CD4-positive, alpha-beta T cell treated with Interleukin-21 for 1 hour (primary cell): ENCODE data around the gene SLC2A13.
"Not testable (repeated sequence)": the region's sequence is repeated elsewhere in the genome, so short reads cannot be mapped to it uniquely, and the experiment has no call there.

Experiments used
- DNase-seq: peaks from one replicate; pipeline ENCODE4 v3.0.0-alpha.2; 2020

SLC2A13 gene

GRCh38 chr12:39922598-39922997 is 183.3 kb downstream of the SLC2A13 start:
- not testable (repeated sequence) for DNase-seq

GRCh38 chr12:39920647-39921046 is 185.2 kb downstream of the SLC2A13 start:
- DNase-seq = no peak

- no peak for DNase-seq
These were observed 185.7 kb downstream of the SLC2A13 start for GRCh38 chr12:39920222-39920621.

- no peak for DNase-seq
These were observed 186.1 kb downstream of the SLC2A13 start for GRCh38 chr12:39919790-39920189.

GRCh38 chr12:39915249-39915648 is 190.6 kb downstream of the SLC2A13 start:
- DNase-seq = no peak

GRCh38 chr12:39912211-39912980 is 193.5 kb downstream of the SLC2A13 start:
- DNase-seq = no peak

- DNase-seq = no peak
These were observed 199.6 kb downstream of the SLC2A13 start for GRCh38 chr12:39906237-39906636.

GRCh38 chr12:39905152-39905551 is 200.7 kb downstream of the SLC2A13 start:
- no peak for DNase-seq

GRCh38 chr12:39902821-39903220 is 203.1 kb downstream of the SLC2A13 start:
- no peak for DNase-seq

- no peak for DNase-seq
These were observed 208.6 kb downstream of the SLC2A13 start for GRCh38 chr12:39897315-39897714.

GRCh38 chr12:39893388-39893787 is 212.5 kb downstream of the SLC2A13 start:
- DNase-seq = not testable (repeated sequence)

- no peak for DNase-seq
These were observed 213.7 kb downstream of the SLC2A13 start for GRCh38 chr12:39892146-39892545.

- DNase-seq = no peak
These were observed 218.0 kb downstream of the SLC2A13 start for GRCh38 chr12:39887856-39888255.

- no peak for DNase-seq
These were observed 219.8 kb downstream of the SLC2A13 start for GRCh38 chr12:39886106-39886505.

GRCh38 chr12:39884616-39885125 is 221.2 kb downstream of the SLC2A13 start:
- no peak for DNase-seq

GRCh38 chr12:39883411-39883810 is 222.5 kb downstream of the SLC2A13 start:
- DNase-seq = no peak

- no peak for DNase-seq
These were observed 227.1 kb downstream of the SLC2A13 start for GRCh38 chr12:39878753-39879152.

- DNase-seq = no peak
These were observed 230.2 kb downstream of the SLC2A13 start for GRCh38 chr12:39875721-39876120.

- DNase-seq = no peak
These were observed 231.1 kb downstream of the SLC2A13 start for GRCh38 chr12:39874785-39875184.

- no peak for DNase-seq
These were observed 232.8 kb downstream of the SLC2A13 start for GRCh38 chr12:39873065-39873464.

GRCh38 chr12:39872425-39872824 is 233.5 kb downstream of the SLC2A13 start:
- no peak for DNase-seq

- DNase-seq = no peak
These were observed 237.6 kb downstream of the SLC2A13 start for GRCh38 chr12:39868328-39868725.

GRCh38 chr12:39867631-39868327 is 238.1 kb downstream of the SLC2A13 start:
- DNase-seq = no peak

- DNase-seq = no peak
These were observed 239.7 kb downstream of the SLC2A13 start for GRCh38 chr12:39866135-39866534.
